Measurements from ENCODE around the gene SLC6A11. TPM values are rescaled to one million over a fixed set of nuclear protein-coding genes. Genes with fewer than 3 reads are reported as not detected.

Gene SLC6A11
- total and polyA plus RNA-seq, 2 of the 8 experiments (the other 6 are each of a cell fraction or from before 2014, with no cell fraction given) = 0.78 to 1.5 TPM

DNA sequence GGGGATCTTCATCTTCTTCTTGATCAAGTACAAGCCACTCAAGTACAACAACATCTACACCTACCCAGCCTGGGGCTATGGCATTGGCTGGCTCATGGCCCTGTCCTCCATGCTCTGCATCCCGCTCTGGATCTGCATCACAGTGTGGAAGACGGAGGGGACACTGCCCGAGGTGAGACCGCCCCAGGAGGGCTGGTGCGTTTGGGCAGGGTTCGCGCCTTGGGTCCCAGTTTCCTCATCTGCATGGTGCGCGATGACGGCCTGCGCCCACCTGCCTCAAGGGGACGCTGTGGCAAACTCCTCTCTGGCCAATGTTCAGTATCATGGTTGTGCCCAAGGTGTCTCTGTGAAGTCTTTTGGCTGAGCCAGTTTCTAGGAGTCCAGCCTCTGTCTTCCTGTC, 119.0 kb downstream of the SLC6A11 start:
- H2BK5ac ChIP-seq (ENCODE audit: low read depth, low read length) = no peak overlapping the region
- H3K27me3 ChIP-seq (replicated peaks in 1 of 4; ENCODE audit: control insufficient read depth in 3 of 4, extremely low read depth in 1 of 4, insufficient read depth in 3 of 4, low read length in 3 of 4) = no peaks in the 10 kb centered on the region
- no peak overlapping the region for H2BK120ac ChIP-seq (replicated peaks; ENCODE audit: low read depth, low read length)
- ChIA-PET CTCF (ENCODE audit: partially characterized antibody) (interaction anchor here (0.8 kb wide), 1 partner anchor 23 kb away, joined by 3 read pairs; no protein-coding TSS in a partner anchor), POLR2A (ENCODE audit: partially characterized antibody) (no interaction called here)
- no peak overlapping the region for H2BK15ac ChIP-seq (ENCODE audit: low read length)
- H4K20me1 ChIP-seq (replicated peaks in 1 of 2; ENCODE audit: control insufficient read depth in 1 of 2, insufficient read depth in 2 of 2, low read length in 2 of 2) = no peaks in the 10 kb centered on the region
- TF ChIP-seq, protein P1, sequence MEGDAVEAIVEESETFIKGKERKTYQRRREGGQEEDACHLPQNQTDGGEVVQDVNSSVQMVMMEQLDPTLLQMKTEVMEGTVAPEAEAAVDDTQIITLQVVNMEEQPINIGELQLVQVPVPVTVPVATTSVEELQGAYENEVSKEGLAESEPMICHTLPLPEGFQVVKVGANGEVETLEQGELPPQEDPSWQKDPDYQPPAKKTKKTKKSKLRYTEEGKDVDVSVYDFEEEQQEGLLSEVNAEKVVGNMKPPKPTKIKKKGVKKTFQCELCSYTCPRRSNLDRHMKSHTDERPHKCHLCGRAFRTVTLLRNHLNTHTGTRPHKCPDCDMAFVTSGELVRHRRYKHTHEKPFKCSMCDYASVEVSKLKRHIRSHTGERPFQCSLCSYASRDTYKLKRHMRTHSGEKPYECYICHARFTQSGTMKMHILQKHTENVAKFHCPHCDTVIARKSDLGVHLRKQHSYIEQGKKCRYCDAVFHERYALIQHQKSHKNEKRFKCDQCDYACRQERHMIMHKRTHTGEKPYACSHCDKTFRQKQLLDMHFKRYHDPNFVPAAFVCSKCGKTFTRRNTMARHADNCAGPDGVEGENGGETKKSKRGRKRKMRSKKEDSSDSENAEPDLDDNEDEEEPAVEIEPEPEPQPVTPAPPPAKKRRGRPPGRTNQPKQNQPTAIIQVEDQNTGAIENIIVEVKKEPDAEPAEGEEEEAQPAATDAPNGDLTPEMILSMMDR (IDR thresholded peaks at IDR 0.05; ENCODE audit: control extremely low read depth in 1 of 3, insufficient read depth in 1 of 3, low read depth in 1 of 3, low read length in 3 of 3) = peak in 2 of 3 experiments; percentile 37 to 56; a peak in 2 of 4 replicates
- no peak for TF ChIP-seq CHD2 (IDR thresholded peaks at IDR 0.05; ENCODE audit: low read length)
- H2AFZ ChIP-seq (ENCODE audit: low read length) = no peak overlapping the region
- H4K91ac ChIP-seq (replicated peaks; ENCODE audit: insufficient read length, low read length) = no peak overlapping the region
- H4K8ac ChIP-seq (ENCODE audit: extremely low read depth, insufficient read depth, low read length) = no peak overlapping the region
- no peak overlapping the region for H3K9ac ChIP-seq (replicated peaks in 1 of 4; ENCODE audit: extremely low read depth in 1 of 4, low read depth in 3 of 4, low read length in 3 of 4)
- H3K23me2 ChIP-seq (ENCODE audit: low read depth, low read length) = no peaks in the 10 kb centered on the region
- H2AK5ac ChIP-seq (ENCODE audit: low read depth, low read length) = no peak overlapping the region
- H2BK12ac ChIP-seq (ENCODE audit: low read depth, low read length) = no peak overlapping the region
- H2BK20ac ChIP-seq (ENCODE audit: low read length) = no peak overlapping the region
- WGBS, 2 experiments (ENCODE audit: extremely low coverage in 1 of 2, insufficient coverage in 1 of 2, insufficient read length in 1 of 2, insufficient replicate concordance in 2 of 2, low coverage in 1 of 2, low lambda C conversion rate in 2 of 2, missing lambda C conversion rate in 1 of 2) = 97% methylated on average over 11 of the region's 12 CpGs; no CpG with 5 or more reads in 1 of the 2 experiments
- H3K79me2 ChIP-seq (ENCODE audit: control insufficient read depth in 1 of 2, insufficient read depth in 2 of 2, low read length in 2 of 2) = no peaks in the 10 kb centered on the region
- H3K27ac ChIP-seq (ENCODE audit: low read depth, low read length) = no peak overlapping the region
- H3K14ac ChIP-seq (ENCODE audit: insufficient read length) = no peak overlapping the region
- no peaks in the 10 kb centered on the region for H3K36me3 ChIP-seq (ENCODE audit: control insufficient read depth in 2 of 4, insufficient read depth in 4 of 4, low read length in 3 of 4)
- H3K4ac ChIP-seq (replicated peaks; ENCODE audit: insufficient read length, low read depth, low read length) = no peak overlapping the region
- DNase-seq (ENCODE audit: low read depth in 1 of 2, low spot score in 2 of 2) (no peak), FAIRE-seq (no peak)
- no peak overlapping the region for H3K4me3 ChIP-seq (ENCODE audit: extremely low read depth in 1 of 4, insufficient read depth in 2 of 4, low read depth in 3 of 4, low read length in 4 of 4)
- peaks cover 0 to 5% (median 2%) of the 10 kb centered on the region in 4 experiments; a peak in 4 of 7 replicates for H3K4me1 ChIP-seq (replicated peaks in 1 of 4; ENCODE audit: control insufficient read depth in 3 of 4, insufficient read depth in 4 of 4, low read length in 3 of 4)
- H3K4me2 ChIP-seq (ENCODE audit: insufficient read depth in 1 of 2, low read depth in 2 of 2, low read length in 2 of 2) = no peak overlapping the region
- H3K79me1 ChIP-seq (ENCODE audit: low read depth, low read length) = no peaks in the 10 kb centered on the region; the same call in 1 of the 2 replicates
- H3K9me3 ChIP-seq (ENCODE audit: insufficient read depth in 2 of 2, low read depth in 1 of 2, low read length in 1 of 2) = no peaks in the 10 kb centered on the region
- H3K56ac ChIP-seq (replicated peaks; ENCODE audit: insufficient read length, low read depth, low read length) = no peak overlapping the region
- H3K23ac ChIP-seq (ENCODE audit: insufficient read length) = no peak overlapping the region
- H4K5ac ChIP-seq (ENCODE audit: insufficient read length, low read depth, low read length) = no peak overlapping the region
- H3K18ac ChIP-seq (ENCODE audit: extremely low read depth, low read length) = no peak overlapping the region

Measured in H1 (cell line).